Liver (tissue), 9 donors: ENCODE measurements around the gene ARHGEF1. TPM values are rescaled to one million over a fixed set of nuclear protein-coding genes. Genes with fewer than 3 reads are reported as not detected.

ENCODE experiments used
- DNase-seq: peaks from one replicate; pipeline ENCODE4 v3.0.0-alpha.2; 2017; ENCODE audit warnings: low spot score
- H3K27ac ChIP-seq, 2 donors: one replicate each; pipeline ENCODE4 v1.7.0; 2013; ENCODE audit warnings: inconsistent platforms in 2 of 2, low read length in 2 of 2, control low read depth in 1 of 2, low read depth in 1 of 2, mild to moderate bottlenecking in 1 of 2
- H3K27me3 ChIP-seq, 4 donors: one replicate each; pipeline versions ENCODE4 v1.6.1 to v1.7.0; 2013; ENCODE audit warnings: low read length in 3 of 4, inconsistent platforms in 1 of 4, mild to moderate bottlenecking in 1 of 4, moderate library complexity in 1 of 4; ENCODE audit not compliant: control insufficient read depth in 4 of 4, insufficient read depth in 4 of 4
- H3K36me3 ChIP-seq, 4 donors: one replicate each; pipeline versions ENCODE4 v1.6.1 to v1.7.0; 2013; ENCODE audit warnings: low read length in 3 of 4, mild to moderate bottlenecking in 3 of 4, low read depth in 1 of 4, moderate library complexity in 1 of 4; ENCODE audit not compliant: control insufficient read depth in 4 of 4, insufficient read depth in 3 of 4
- H3K4me1 ChIP-seq, 4 donors: one replicate each; pipeline versions ENCODE4 v1.6.1 to v1.7.0; 2013; ENCODE audit warnings: low read length in 3 of 4, mild to moderate bottlenecking in 3 of 4, moderate library complexity in 1 of 4; ENCODE audit not compliant: control insufficient read depth in 4 of 4, insufficient read depth in 4 of 4
- H3K4me3 ChIP-seq, 3 donors: one replicate each; pipeline versions ENCODE4 v1.6.1 to v1.7.0; 2013; ENCODE audit warnings: low read length in 3 of 3, control low read depth in 1 of 3, low read depth in 1 of 3, mild to moderate bottlenecking in 1 of 3
- H3K9ac ChIP-seq, 2 donors: one replicate each; pipeline ENCODE4 v1.7.0; 2013; ENCODE audit warnings: low read length in 2 of 2, mild to moderate bottlenecking in 2 of 2, moderate library complexity in 2 of 2, control low read depth in 1 of 2, low read depth in 1 of 2
- H3K9me3 ChIP-seq, 4 donors: one replicate each; pipeline versions ENCODE4 v1.6.1 to v1.7.0; 2013; ENCODE audit warnings: low read length in 3 of 4; ENCODE audit not compliant: control insufficient read depth in 4 of 4
- ATF3 ChIP-seq: IDR thresholded peaks from 2 replicates; pipeline ENCODE4 v1.6.1; 2016; ENCODE audit warnings: antibody characterized with exemption
- EGR1 ChIP-seq, 2 donors: IDR thresholded peaks; 2 replicates each; pipeline ENCODE4 v1.6.1; 2016 to 2018; ENCODE audit warnings: antibody characterized with exemption in 2 of 2, low read depth in 2 of 2
- FOXA1 ChIP-seq: IDR thresholded peaks from 2 replicates; pipeline ENCODE4 v1.6.1; 2016; ENCODE audit warnings: antibody characterized with exemption
- FOXA2 ChIP-seq: IDR thresholded peaks from 2 replicates; pipeline ENCODE4 v1.6.1; 2016; ENCODE audit warnings: antibody characterized with exemption
- GABPA ChIP-seq, 2 donors: IDR thresholded peaks in 1 of 2; conservative IDR thresholded peaks in 1 of 2; 2 replicates each; pipeline ENCODE4 v1.6.1; 2016; ENCODE audit warnings: antibody characterized with exemption in 2 of 2, mild to moderate bottlenecking in 1 of 2, moderate library complexity in 1 of 2
- HNF4A ChIP-seq, 2 donors: conservative IDR thresholded peaks; 2 replicates each; pipeline ENCODE4 v1.6.1; 2016; ENCODE audit warnings: antibody characterized with exemption in 2 of 2, mild to moderate bottlenecking in 2 of 2
- HNF4G ChIP-seq: IDR thresholded peaks from 2 replicates; pipeline ENCODE4 v1.6.1; 2016; ENCODE audit warnings: antibody characterized with exemption
- JUND ChIP-seq, 2 donors: IDR thresholded peaks; 2 replicates each; pipeline ENCODE4 v1.6.1; 2016; ENCODE audit warnings: antibody characterized with exemption in 2 of 2
- NR2F2 ChIP-seq: IDR thresholded peaks from 2 replicates; pipeline ENCODE4 v1.6.1; 2016; ENCODE audit warnings: antibody characterized with exemption
- RAD21 ChIP-seq, 2 donors: IDR thresholded peaks; 2 replicates each; pipeline ENCODE4 v1.6.1; 2016; ENCODE audit warnings: antibody characterized with exemption in 2 of 2, mild to moderate bottlenecking in 2 of 2
- REST ChIP-seq: IDR thresholded peaks from 2 replicates; pipeline ENCODE4 v1.6.1; 2016; ENCODE audit warnings: antibody characterized with exemption, mild to moderate bottlenecking
- RXRA ChIP-seq, 2 donors: IDR thresholded peaks; 2 replicates each; pipeline ENCODE4 v1.6.1; 2017 to 2018; ENCODE audit warnings: antibody characterized with exemption in 2 of 2, mild to moderate bottlenecking in 1 of 2
- SP1 ChIP-seq: IDR thresholded peaks from 2 replicates; pipeline ENCODE4 v1.6.1; 2018; ENCODE audit warnings: antibody characterized with exemption, mild to moderate bottlenecking
- TAF1 ChIP-seq: conservative IDR thresholded peaks from 2 replicates; pipeline ENCODE4 v1.6.1; 2016; ENCODE audit warnings: antibody characterized with exemption, mild to moderate bottlenecking
- YY1 ChIP-seq: IDR thresholded peaks from 2 replicates; pipeline ENCODE4 v1.6.1; 2016; ENCODE audit warnings: antibody characterized with exemption, mild to moderate bottlenecking
- ZBTB33 ChIP-seq: IDR thresholded peaks from 2 replicates; pipeline ENCODE4 v1.6.1; 2016; ENCODE audit warnings: antibody characterized with exemption
- WGBS: extraction: QIAGEN DNeasy Blood & Tissue Kit; methylation state at CpG from one replicate; pipeline ENCODE4 v1.1.7; 2013; 5-methylcytosine and 5-hydroxymethylcytosine counted together
- polyA plus RNA-seq, 2 donors: library from polyadenylated mRNA; stranded (reverse) in 1 of 2; unstranded in 1 of 2; fragments of 200-250 nt in 1 of 2; fragments of >200 nt in 1 of 2; fragmentation: Nextera tagmentation in 1 of 2; extraction: Ambion mirVana in 1 of 2; gene quantifications; one replicate each; pipeline versions ENCODE4 v1.2.1 to v1.2.3, GENCODE V29; 2013 to 2015
- total RNA-seq, 2 donors: library from RNA; depleted of rRNA; stranded (reverse); fragments of >200 nt; gene quantifications; one replicate each; pipeline ENCODE4 v1.2.3, GENCODE V29; 2014
- TF ChIP-seq, protein P1 (sequence below): IDR thresholded peaks from 2 replicates; pipeline ENCODE4 v1.6.1; 2016; ENCODE audit warnings: antibody characterized with exemption
- TF ChIP-seq, protein P2 (sequence below): fragments of 150-350 bp; IDR thresholded peaks from 2 replicates; pipeline ENCODE4 v1.5.1; 2017; ENCODE audit warnings: improper control_type of control experiment, low read depth, low read length; ENCODE audit not compliant: missing input control
- donor health status: healthy.
- donor health status: healthy.
- donor health status: healthy.
- donor health status: healthy.
- donor health status: healthy.

Gene ARHGEF1
- total and polyA plus RNA-seq, 4 donors: 13.2 to 30.1 (median 18.5) TPM

DNA sequence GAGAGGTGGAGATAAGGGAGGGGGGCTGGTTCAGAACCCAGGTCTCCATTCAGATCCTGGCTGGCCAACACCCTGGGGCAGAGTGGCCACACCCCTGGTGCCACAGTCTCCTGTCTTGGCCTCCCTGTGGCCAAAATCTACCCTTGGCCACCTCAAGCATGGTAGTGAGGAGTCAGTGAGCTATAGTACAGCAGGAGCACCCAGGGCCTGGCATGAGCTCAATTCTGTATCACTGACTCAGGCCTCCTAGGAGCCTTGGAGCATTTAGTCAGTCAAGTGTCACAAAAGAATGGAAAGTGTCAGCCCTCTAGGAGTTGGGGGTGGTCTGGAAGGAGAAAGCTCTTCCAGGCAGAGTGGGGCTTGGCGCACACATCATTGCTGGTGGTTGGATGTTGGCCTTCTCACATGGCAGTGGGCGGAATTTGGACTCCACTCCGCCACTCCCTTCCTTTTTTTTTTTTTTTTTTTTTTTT is 12.5 kb upstream of the ARHGEF1 start (continued):
- TF ChIP-seq REST (no peak), EGR1 (IDR thresholded peaks at IDR 0.05; ENCODE audit: low read depth in 2 of 2) (no peak), NR2F2 (no peak), HNF4G (no peak), FOXA1 (no peak)
- TF ChIP-seq, protein P1, sequence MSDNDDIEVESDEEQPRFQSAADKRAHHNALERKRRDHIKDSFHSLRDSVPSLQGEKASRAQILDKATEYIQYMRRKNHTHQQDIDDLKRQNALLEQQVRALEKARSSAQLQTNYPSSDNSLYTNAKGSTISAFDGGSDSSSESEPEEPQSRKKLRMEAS: no peak

DNA sequence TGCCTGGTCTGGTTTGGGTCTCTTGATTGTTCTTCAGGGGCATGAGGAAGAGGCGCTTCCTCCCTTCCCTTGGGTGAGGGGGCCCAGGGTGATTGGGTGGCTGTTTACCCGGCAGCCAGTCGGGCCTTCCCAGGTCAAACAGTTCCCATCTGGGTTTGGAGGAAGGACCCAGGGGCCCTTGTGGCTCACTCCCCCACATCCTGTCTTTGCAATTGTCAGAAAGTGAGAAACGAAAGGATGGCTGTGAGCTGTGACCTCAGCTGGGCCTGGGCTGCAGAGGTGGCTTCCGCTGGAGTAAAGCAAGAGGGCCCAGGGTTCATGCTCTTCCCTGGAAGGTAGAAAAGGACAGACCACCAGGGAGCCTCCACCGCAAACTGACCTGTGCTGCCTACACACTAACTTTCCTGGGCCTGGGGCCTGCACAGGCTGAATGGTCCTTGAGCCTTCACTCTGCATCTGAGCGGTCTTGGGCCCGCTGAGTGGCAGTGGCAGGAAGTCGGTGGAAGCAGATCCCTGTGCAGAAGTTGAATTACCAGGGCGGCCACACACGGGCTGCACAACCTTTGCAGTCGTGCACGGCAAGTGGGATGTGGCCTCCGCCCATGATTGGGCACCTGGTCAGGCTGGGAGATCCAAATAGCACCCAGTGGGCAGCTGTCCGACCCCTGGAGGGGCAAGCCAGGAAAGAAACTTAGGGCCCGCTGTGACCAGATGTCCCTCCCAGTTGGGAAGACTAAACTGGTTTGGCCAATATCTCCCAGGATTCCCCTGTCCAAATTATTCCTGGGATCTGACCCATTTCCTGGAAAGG is 11.2 kb upstream of the ARHGEF1 start:
- TF ChIP-seq GABPA (IDR thresholded peaks at IDR 0.05 in 1 of 2, conservative IDR thresholded peaks at IDR 0.05 in 1 of 2) (no peak), RAD21 (IDR thresholded peaks at IDR 0.05) (no peak), FOXA1 (no peak), TAF1 (no peak), HNF4G (no peak), FOXA2 (no peak), SP1 (peak; percentile 9), ATF3 (no peak), HNF4A (conservative IDR thresholded peaks at IDR 0.05) (no peak), JUND (IDR thresholded peaks at IDR 0.05) (no peak), REST (no peak), ZBTB33 (no peak), NR2F2 (peak; percentile 53), EGR1 (IDR thresholded peaks at IDR 0.05; ENCODE audit: low read depth in 2 of 2) (no peak), RXRA (IDR thresholded peaks at IDR 0.05) (no peak), YY1 (no peak)
- TF ChIP-seq, protein P2, sequence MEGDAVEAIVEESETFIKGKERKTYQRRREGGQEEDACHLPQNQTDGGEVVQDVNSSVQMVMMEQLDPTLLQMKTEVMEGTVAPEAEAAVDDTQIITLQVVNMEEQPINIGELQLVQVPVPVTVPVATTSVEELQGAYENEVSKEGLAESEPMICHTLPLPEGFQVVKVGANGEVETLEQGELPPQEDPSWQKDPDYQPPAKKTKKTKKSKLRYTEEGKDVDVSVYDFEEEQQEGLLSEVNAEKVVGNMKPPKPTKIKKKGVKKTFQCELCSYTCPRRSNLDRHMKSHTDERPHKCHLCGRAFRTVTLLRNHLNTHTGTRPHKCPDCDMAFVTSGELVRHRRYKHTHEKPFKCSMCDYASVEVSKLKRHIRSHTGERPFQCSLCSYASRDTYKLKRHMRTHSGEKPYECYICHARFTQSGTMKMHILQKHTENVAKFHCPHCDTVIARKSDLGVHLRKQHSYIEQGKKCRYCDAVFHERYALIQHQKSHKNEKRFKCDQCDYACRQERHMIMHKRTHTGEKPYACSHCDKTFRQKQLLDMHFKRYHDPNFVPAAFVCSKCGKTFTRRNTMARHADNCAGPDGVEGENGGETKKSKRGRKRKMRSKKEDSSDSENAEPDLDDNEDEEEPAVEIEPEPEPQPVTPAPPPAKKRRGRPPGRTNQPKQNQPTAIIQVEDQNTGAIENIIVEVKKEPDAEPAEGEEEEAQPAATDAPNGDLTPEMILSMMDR: no peak
- TF ChIP-seq, protein P1: no peak
- Histone ChIP-seq H3K9me3 (no peaks in the 10 kb centered on the region), H3K4me3 (no peak overlapping the region), H3K27me3 (no peaks in the 10 kb centered on the region), H3K4me1 (peaks cover 0 to 14% (median 5%) of the 10 kb centered on the region in 4 donors), H3K9ac (no peak overlapping the region), H3K27ac (peak overlapping the region in 1 of 2 donors; percentile 42), H3K36me3 (peaks cover 16 to 46% (median 17%) of the 10 kb centered on the region in 4 donors)
- DNase-seq: no peak
- 68% methylated on average over 16 of the region's 16 CpGs for WGBS
